Ishikawa (cell line): ENCODE results near the gene SEL1L3.

ENCODE experiments used
- CEBPB ChIP-seq: IDR thresholded peaks from 2 replicates; pipeline ENCODE4 v1.6.1; 2012
- CREB1 ChIP-seq: IDR thresholded peaks from 2 replicates; pipeline ENCODE4 v1.6.1; 2012; ENCODE audit warnings: low read depth
- EGR1 ChIP-seq: IDR thresholded peaks from 2 replicates; pipeline ENCODE4 v1.6.1; 2012
- EP300 ChIP-seq: IDR thresholded peaks from 2 replicates; pipeline ENCODE4 v1.6.1; 2012; ENCODE audit warnings: borderline replicate concordance
- FOXM1 ChIP-seq: IDR thresholded peaks from 2 replicates; pipeline ENCODE4 v1.6.1; 2012; ENCODE audit warnings: low read depth, borderline replicate concordance
- MAX ChIP-seq: IDR thresholded peaks from 2 replicates; pipeline ENCODE4 v1.6.1; 2012
- NFIC ChIP-seq: IDR thresholded peaks from 2 replicates; pipeline ENCODE4 v1.6.1; 2012
- RAD21 ChIP-seq: IDR thresholded peaks from 2 replicates; pipeline ENCODE4 v1.6.1; 2012; ENCODE audit warnings: low read depth
- REST ChIP-seq: IDR thresholded peaks from 2 replicates; pipeline ENCODE4 v1.6.1; 2012; ENCODE audit warnings: low read depth, mild to moderate bottlenecking
- TAF1 ChIP-seq: IDR thresholded peaks from 2 replicates; pipeline ENCODE4 v1.6.1; 2012; ENCODE audit warnings: low read depth, mild to moderate bottlenecking
- TCF12 ChIP-seq: IDR thresholded peaks from 2 replicates; pipeline ENCODE4 v1.6.1; 2012; ENCODE audit warnings: low read depth
- TEAD4 ChIP-seq: IDR thresholded peaks from 2 replicates; pipeline ENCODE4 v1.6.1; 2012
- YY1 ChIP-seq: IDR thresholded peaks from 2 replicates; pipeline ENCODE4 v1.6.1; 2012; ENCODE audit warnings: low read depth
- ZBTB7A ChIP-seq: IDR thresholded peaks from 2 replicates; pipeline ENCODE4 v1.6.1; 2012; ENCODE audit warnings: low read depth
- TF ChIP-seq, protein P1 (sequence below): IDR thresholded peaks from 2 replicates; pipeline ENCODE4 v1.6.1; 2012

Gene SEL1L3

DNA sequence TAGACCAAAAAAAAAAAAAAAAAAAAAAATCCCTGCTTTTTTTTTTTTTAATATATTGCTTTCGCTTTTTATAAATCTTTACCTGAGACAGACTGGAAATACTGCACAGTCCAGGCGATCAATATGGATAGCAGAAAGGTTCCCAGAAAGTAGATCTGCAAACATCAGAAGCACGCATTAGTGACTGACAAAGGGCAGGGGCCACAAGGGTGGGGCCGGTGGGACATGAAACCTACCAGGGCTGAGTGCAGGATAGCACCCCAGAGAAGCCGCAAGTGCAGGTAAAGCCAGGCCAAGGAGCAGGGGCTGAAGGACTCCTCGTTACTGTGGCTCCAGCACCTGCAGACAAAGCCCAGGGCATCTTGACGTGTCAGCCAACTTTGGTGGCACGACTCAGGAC lies 105.3 kb downstream of the SEL1L3 start:
- TF ChIP-seq EGR1 (no peak), CREB1 (no peak), REST (no peak), TCF12 (no peak)

- TF ChIP-seq RAD21 (no peak), TEAD4 (no peak), CEBPB (no peak), MAX (no peak), TCF12 (no peak), NFIC (no peak), EGR1 (no peak)
- TF ChIP-seq, protein P1, sequence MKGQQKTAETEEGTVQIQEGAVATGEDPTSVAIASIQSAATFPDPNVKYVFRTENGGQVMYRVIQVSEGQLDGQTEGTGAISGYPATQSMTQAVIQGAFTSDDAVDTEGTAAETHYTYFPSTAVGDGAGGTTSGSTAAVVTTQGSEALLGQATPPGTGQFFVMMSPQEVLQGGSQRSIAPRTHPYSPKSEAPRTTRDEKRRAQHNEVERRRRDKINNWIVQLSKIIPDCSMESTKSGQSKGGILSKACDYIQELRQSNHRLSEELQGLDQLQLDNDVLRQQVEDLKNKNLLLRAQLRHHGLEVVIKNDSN = no peak
Measured at GRCh38 chr4:25756503-25756902, 106.3 kb downstream of the SEL1L3 start.

DNA sequence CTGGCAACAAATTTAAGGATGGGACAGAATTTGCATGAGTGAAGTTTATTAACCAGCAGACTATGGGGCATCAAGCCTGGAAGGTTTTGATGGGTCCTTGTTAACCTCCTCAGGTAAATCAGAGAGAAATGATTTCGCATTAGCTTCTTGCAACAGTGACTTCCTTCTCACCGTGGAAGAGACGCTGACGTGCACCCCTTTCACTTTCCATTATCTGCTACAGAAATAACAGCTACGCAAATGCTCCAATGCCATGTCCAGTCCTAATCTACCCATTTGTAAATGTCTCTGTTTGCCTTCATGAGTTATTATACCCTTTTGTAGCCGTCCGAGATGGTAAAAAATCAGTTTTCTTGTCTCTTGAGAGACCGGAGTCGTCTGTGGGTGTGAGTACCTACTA lies 106.9 kb downstream of the SEL1L3 start:
- TF ChIP-seq ZBTB7A (no peak), CREB1 (no peak), CEBPB (no peak), NFIC (no peak), TEAD4 (no peak), TCF12 (no peak), RAD21 (no peak), YY1 (no peak), REST (no peak)
- TF ChIP-seq, protein P1 = no peak

DNA sequence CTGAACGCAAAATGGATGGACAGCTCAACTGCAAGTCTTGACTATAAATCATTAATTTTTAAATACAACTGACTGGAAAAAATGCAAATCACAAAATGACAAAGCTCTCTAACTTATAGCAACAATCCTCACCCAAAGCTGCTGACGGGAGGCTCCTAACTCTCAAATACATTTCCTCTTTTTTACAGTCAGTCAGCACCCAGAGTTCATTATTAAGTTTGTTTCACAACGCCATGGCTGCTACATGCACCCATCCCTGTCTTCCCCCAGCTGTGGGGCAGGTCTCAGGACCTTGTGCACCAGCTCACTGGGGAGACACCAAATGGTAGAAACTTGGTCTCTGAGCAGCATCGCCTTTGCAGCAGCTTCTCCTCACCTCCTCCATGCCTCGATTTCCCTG lies 109.5 kb downstream of the SEL1L3 start:
- no peak for TF ChIP-seq FOXM1
- no peak for TF ChIP-seq TEAD4
- no peak for TF ChIP-seq CEBPB
- no peak for TF ChIP-seq EGR1
- no peak for TF ChIP-seq NFIC
- TF ChIP-seq ZBTB7A = no peak
- TF ChIP-seq MAX = no peak
- TF ChIP-seq, protein P1 = no peak
- no peak for TF ChIP-seq RAD21
- no peak for TF ChIP-seq TAF1
- TF ChIP-seq TCF12 = no peak
- no peak for TF ChIP-seq CREB1
- no peak for TF ChIP-seq EP300
- no peak for TF ChIP-seq YY1

DNA sequence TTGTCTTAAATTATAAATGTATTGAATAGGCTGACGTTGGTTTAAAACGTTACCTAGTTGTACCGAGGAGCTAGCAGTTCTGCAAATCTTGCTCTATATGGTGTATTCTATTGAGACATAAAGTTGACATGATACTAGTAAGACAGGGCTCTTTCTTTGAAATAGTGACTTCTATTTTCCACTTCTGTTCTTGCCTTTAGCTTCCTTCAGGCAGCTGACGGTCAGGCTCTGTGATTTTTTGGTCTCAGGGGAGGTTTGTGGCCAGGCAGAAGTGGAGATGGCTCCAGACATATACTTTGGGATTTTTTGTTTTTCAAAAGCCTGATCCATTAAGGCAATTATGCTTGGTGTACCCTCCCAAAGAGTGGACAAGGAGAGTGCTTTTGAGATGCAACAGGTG lies 111.9 kb downstream of the SEL1L3 start:
- TF ChIP-seq EP300 = no peak
- TF ChIP-seq TAF1 = no peak
- TF ChIP-seq, protein P1 = no peak
- no peak for TF ChIP-seq ZBTB7A
- TF ChIP-seq REST = no peak
- TF ChIP-seq TCF12 = no peak
- no peak for TF ChIP-seq FOXM1
- no peak for TF ChIP-seq MAX
